ENCODE data around the gene BRPF1.

The BRPF1 gene

GRCh38 chr3:9785602-9786001 lies 54.1 kb downstream of the BRPF1 start:
- Histone ChIP-seq H3K79me2 (ENCODE audit: low read length) (no peaks in the 10 kb centered on the region), H2AFZ (ENCODE audit: low read length) (no peak overlapping the region), H3K4me1 (ENCODE audit: low read length) (no peaks in the 10 kb centered on the region), H3K4me3 (ENCODE audit: low read length) (no peak overlapping the region), H3K9ac (ENCODE audit: low read length) (no peak overlapping the region), H3K27me3 (replicated peaks; ENCODE audit: insufficient read depth, low read length) (no peaks in the 10 kb centered on the region), H3F3A (ENCODE audit: insufficient read depth, low read length) (no peaks in the 10 kb centered on the region), H3K9me3 (replicated peaks; ENCODE audit: insufficient read depth, low read length) (no peaks in the 10 kb centered on the region), H3K36me3 (replicated peaks; ENCODE audit: insufficient read depth, low read length) (0 out of 2 replicates have a peak, but pooled peaks cover 2% of the 10 kb centered on the region), H3K9me2 (replicated peaks; ENCODE audit: insufficient read depth, low read length) (no peaks in the 10 kb centered on the region), H3K4me2 (ENCODE audit: low read depth, low read length) (no peak overlapping the region), H3K27ac (ENCODE audit: low read length) (no peak overlapping the region), H4K20me1 (ENCODE audit: insufficient read depth, low read length) (no peaks in the 10 kb centered on the region)
- no peak for DNase-seq
- TF ChIP-seq EZH2phosphoT487 (IDR thresholded peaks at IDR 0.05; ENCODE audit: low read length) (no peak), EZH2 (optimal IDR thresholded peaks at IDR 0.05; ENCODE audit: low read depth, low read length) (no peak), CTCF (IDR thresholded peaks at IDR 0.05; ENCODE audit: low read length) (no peak)

- no peak overlapping the region for H3K4me3 ChIP-seq (ENCODE audit: low read length)
- H3K36me3 ChIP-seq (replicated peaks; ENCODE audit: insufficient read depth, low read length), result 0 out of 2 replicates have a peak, but pooled peaks cover 2% of the 10 kb centered on the region
- H4K20me1 ChIP-seq (ENCODE audit: insufficient read depth, low read length), result no peaks in the 10 kb centered on the region
- no peak overlapping the region for H3K4me2 ChIP-seq (ENCODE audit: low read depth, low read length)
- H3K9me2 ChIP-seq (replicated peaks; ENCODE audit: insufficient read depth, low read length), result no peaks in the 10 kb centered on the region
- no peaks in the 10 kb centered on the region for H3K27me3 ChIP-seq (replicated peaks; ENCODE audit: insufficient read depth, low read length)
- H3K9ac ChIP-seq (ENCODE audit: low read length), result no peak overlapping the region
- no peaks in the 10 kb centered on the region for H3K79me2 ChIP-seq (ENCODE audit: low read length)
- no peaks in the 10 kb centered on the region for H3K9me3 ChIP-seq (replicated peaks; ENCODE audit: insufficient read depth, low read length)
- DNase-seq, result no peak
- H3K27ac ChIP-seq (ENCODE audit: low read length), result no peak overlapping the region
- no peaks in the 10 kb centered on the region for H3F3A ChIP-seq (ENCODE audit: insufficient read depth, low read length)
- H3K4me1 ChIP-seq (ENCODE audit: low read length), result no peaks in the 10 kb centered on the region
- no peak for TF ChIP-seq EZH2phosphoT487 (IDR thresholded peaks at IDR 0.05; ENCODE audit: low read length)
- no peak for TF ChIP-seq EZH2 (optimal IDR thresholded peaks at IDR 0.05; ENCODE audit: low read depth, low read length)
- no peak for TF ChIP-seq CTCF (IDR thresholded peaks at IDR 0.05; ENCODE audit: low read length)
- H2AFZ ChIP-seq (ENCODE audit: low read length), result no peak overlapping the region
Measured at GRCh38 chr3:9786209-9786739, 54.7 kb downstream of the BRPF1 start.

GRCh38 chr3:9786825-9787669 lies 55.5 kb downstream of the BRPF1 start:
- H3K36me3 ChIP-seq (replicated peaks; ENCODE audit: insufficient read depth, low read length), result 0 out of 2 replicates have a peak, but pooled peaks cover 2% of the 10 kb centered on the region
- no peak overlapping the region for H3K4me3 ChIP-seq (ENCODE audit: low read length)
- TF ChIP-seq EZH2 (optimal IDR thresholded peaks at IDR 0.05; ENCODE audit: low read depth, low read length) (no peak), CTCF (IDR thresholded peaks at IDR 0.05; ENCODE audit: low read length) (peak; percentile 58)
- H3F3A ChIP-seq (ENCODE audit: insufficient read depth, low read length), result no peaks in the 10 kb centered on the region
- no peak overlapping the region for H3K4me2 ChIP-seq (ENCODE audit: low read depth, low read length)
- H3K9me3 ChIP-seq (replicated peaks; ENCODE audit: insufficient read depth, low read length), result no peaks in the 10 kb centered on the region
- H3K79me2 ChIP-seq (ENCODE audit: low read length), result peaks cover 6% of the 10 kb centered on the region; the same call in 1 of the 2 replicates
- DNase-seq, result no peak
- H3K27ac ChIP-seq (ENCODE audit: low read length), result no peak overlapping the region
- H3K27me3 ChIP-seq (replicated peaks; ENCODE audit: insufficient read depth, low read length), result no peaks in the 10 kb centered on the region
- no peaks in the 10 kb centered on the region for H4K20me1 ChIP-seq (ENCODE audit: insufficient read depth, low read length)
- no peaks in the 10 kb centered on the region for H3K9me2 ChIP-seq (replicated peaks; ENCODE audit: insufficient read depth, low read length)
- no peaks in the 10 kb centered on the region for H3K4me1 ChIP-seq (ENCODE audit: low read length)
- no peak overlapping the region for H3K9ac ChIP-seq (ENCODE audit: low read length)
- no peak overlapping the region for H2AFZ ChIP-seq (ENCODE audit: low read length)
